DMS 273 (cell line): ENCODE measurements around the gene ARL15.

ENCODE experiments used
- DNase-seq: peaks from one replicate; lab custom pipeline; 2025; ENCODE audit not compliant: unreplicated experiment; lab: John Stamatoyannopoulos, UW

The ARL15 gene

DNA sequence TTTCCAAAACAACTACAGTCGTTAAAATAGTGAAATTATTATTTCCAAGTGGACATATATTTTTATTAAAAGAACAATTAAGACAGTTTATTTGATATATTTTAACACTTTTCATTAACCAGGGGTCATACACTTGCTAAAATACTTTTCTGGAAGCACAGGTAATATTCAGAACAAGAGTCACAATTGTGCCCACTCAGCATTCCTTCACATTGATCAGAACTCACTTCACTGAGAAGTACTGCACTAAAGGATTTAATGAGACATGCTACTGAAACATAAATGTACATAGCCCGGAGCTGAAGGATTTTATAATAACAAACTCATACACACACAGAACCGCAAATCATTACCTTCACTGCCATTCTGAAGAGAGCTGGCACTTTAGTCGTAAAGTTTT lies 361.8 kb downstream of the ARL15 start:
- DNase-seq: no peak

GRCh38 chr5:53946405-53947100 lies 363.8 kb downstream of the ARL15 start:
- no peak for DNase-seq

GRCh38 chr5:53944981-53945380 lies 365.4 kb downstream of the ARL15 start:
- no peak for DNase-seq

GRCh38 chr5:53943938-53944337 lies 366.4 kb downstream of the ARL15 start:
- DNase-seq: peak; percentile 10

GRCh38 chr5:53942724-53943123 lies 367.6 kb downstream of the ARL15 start:
- no peak for DNase-seq

GRCh38 chr5:53940921-53941320 lies 369.5 kb downstream of the ARL15 start:
- DNase-seq: no peak

DNA sequence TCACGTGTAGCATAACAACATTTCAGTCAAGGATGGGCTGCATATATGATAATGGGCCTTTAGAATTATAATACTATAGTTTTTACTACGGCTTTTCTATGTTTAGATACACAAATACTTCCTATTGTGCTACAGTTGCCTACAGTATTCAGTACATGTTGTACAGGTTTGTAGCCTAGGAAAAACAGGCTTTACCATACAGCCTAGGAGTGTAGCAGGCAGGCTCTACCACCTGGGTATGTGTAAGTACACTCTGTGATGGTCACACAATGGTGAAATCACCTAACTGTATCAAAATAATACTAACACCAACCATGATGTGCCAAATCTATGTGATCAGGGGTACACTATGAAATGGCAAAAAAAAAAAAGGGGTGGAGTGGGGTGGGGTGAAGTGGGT lies 372.9 kb downstream of the ARL15 start:
- DNase-seq: no peak

GRCh38 chr5:53936481-53937352 lies 373.7 kb downstream of the ARL15 start:
- DNase-seq: no peak

GRCh38 chr5:53934151-53934820 lies 376.1 kb downstream of the ARL15 start:
- no peak for DNase-seq

- no peak for DNase-seq
Observed at GRCh38 chr5:53932351-53932750, 378.0 kb downstream of the ARL15 start.

- no peak for DNase-seq
Observed at GRCh38 chr5:53930457-53930856, 379.9 kb downstream of the ARL15 start.

GRCh38 chr5:53929570-53929969 lies 380.8 kb downstream of the ARL15 start:
- no peak for DNase-seq

GRCh38 chr5:53929152-53929551 lies 381.2 kb downstream of the ARL15 start:
- no peak for DNase-seq

GRCh38 chr5:53928641-53929040 lies 381.7 kb downstream of the ARL15 start:
- no peak for DNase-seq

DNA sequence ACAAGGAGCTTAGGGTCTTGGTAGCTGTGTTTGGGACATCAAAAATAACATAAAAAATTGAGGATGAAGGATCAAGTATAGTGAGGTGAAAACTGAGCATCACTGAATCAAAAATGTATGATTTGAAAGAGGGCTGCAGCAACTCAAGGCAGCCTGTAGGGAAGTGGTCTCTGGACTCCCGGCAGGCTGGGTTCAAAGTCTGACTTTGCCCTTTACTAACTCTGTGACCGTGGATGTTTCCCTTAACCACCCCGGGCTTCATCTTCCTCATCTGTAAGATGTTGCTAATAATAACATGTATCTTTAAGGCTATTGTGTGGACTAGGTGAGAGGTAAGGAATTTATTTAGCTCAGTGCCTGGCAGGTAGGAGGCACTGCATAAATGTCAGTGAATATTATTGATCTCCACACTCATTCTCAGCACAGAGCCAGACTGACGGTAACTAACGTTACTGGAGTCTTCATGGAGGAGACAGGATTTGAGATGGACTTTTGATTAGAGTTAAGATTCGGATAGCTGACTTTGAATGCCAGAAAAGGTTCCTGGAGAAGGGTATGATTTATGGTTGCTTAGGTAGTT lies 382.6 kb downstream of the ARL15 start:
- no peak for DNase-seq

DNA sequence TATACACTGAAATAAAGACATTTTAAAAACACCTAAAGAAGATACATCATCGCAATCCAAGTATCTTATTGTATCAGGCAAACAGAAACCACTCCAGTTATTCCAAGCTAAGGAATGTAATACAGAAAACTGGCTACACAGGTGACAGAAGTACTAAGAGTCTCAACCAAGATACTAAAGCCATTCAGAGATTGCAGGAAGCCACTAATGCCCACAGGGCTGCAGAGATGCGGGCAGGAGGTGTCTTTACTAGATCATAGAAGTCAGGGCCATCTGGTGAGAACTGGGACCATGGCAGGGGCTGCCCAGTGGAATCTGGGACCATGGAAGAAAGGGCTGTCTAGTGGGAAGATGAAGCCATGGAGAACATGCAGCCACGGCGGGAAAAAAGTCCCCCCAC lies 384.3 kb downstream of the ARL15 start:
- no peak for DNase-seq

GRCh38 chr5:53924392-53924791 lies 386.0 kb downstream of the ARL15 start:
- DNase-seq: peak; percentile 38

- peak; percentile 78 for DNase-seq
Observed at GRCh38 chr5:53923961-53924360, 386.4 kb downstream of the ARL15 start.

GRCh38 chr5:53922508-53923498 lies 387.6 kb downstream of the ARL15 start:
- DNase-seq: peak; percentile 31

DNA sequence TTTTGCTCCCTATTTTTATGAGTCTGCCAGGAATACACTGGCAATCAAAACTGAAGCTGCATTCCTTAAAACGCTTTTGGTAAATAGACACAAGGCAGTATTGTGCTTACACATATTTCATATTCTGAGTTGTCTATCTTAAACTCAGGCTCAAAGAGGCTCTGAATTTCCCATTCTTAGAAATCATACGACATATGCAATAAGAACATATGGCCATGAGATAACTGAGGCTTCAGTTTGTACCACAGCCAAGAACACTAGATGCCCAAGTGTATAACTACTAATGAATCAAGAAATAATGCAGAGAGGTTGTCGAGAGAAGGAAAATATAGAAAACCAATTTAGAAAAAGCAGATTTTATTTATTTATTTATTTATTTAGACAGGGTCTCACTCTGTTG lies 392.5 kb downstream of the ARL15 start:
- peak; percentile 26 for DNase-seq
